Dermis blood vessel endothelial cell (primary cell): ENCODE measurements around the gene EGLN1. TPM values are rescaled to one million over a fixed set of nuclear protein-coding genes. Genes with fewer than 3 reads are reported as not detected.
"Not testable (repeated sequence)": the region's sequence is repeated elsewhere in the genome, so short reads cannot be mapped to it uniquely, and the experiment has no call there.

Experiments
- DNase-seq: peaks from one replicate; pipeline ENCODE4 v3.0.0; 2010
- total RNA-seq: library from RNA; depleted of rRNA; stranded (reverse); fragments of >200 nt; gene quantifications from 2 replicates; pipeline ENCODE4 v1.2.3, GENCODE V29; 2014

The EGLN1 gene
- total RNA-seq = 125 and 129 TPM in 2 replicates

- DNase-seq = peak; percentile 95
Measured at GRCh38 chr1:231421971-231422797, at the start of gene EGLN1. Gene EGLN1, minus strand, starts transcription at chr1:231422287. Its CDS starts 399 bp downstream, at chr1:231421888.

GRCh38 chr1:231471500-231471899 lies 49.4 kb upstream of the EGLN1 start:
- DNase-seq = not testable (repeated sequence)

- DNase-seq = not testable (repeated sequence)
Measured at GRCh38 chr1:231471027-231471426, 48.9 kb upstream of the EGLN1 start.

GRCh38 chr1:231467986-231468385 lies 45.9 kb upstream of the EGLN1 start:
- no peak for DNase-seq

- peak; percentile 47 for DNase-seq
Measured at GRCh38 chr1:231465051-231465450, 43.0 kb upstream of the EGLN1 start.

GRCh38 chr1:231463541-231463940 lies 41.5 kb upstream of the EGLN1 start:
- DNase-seq = no peak

GRCh38 chr1:231460614-231461013 lies 38.5 kb upstream of the EGLN1 start:
- DNase-seq = no peak

- DNase-seq = not testable (repeated sequence)
Measured at GRCh38 chr1:231459438-231459837, 37.4 kb upstream of the EGLN1 start.

- not testable (repeated sequence) for DNase-seq
Measured at GRCh38 chr1:231457956-231458355, 35.9 kb upstream of the EGLN1 start.

GRCh38 chr1:231454133-231454532 lies 32.0 kb upstream of the EGLN1 start:
- not testable (repeated sequence) for DNase-seq

GRCh38 chr1:231446138-231446537 lies 24.1 kb upstream of the EGLN1 start:
- no peak for DNase-seq

GRCh38 chr1:231444059-231444458 lies 22.0 kb upstream of the EGLN1 start:
- DNase-seq = no peak

GRCh38 chr1:231443363-231443762 lies 21.3 kb upstream of the EGLN1 start:
- DNase-seq = no peak

- no peak for DNase-seq
Measured at GRCh38 chr1:231442735-231443134, 20.6 kb upstream of the EGLN1 start.

- no peak for DNase-seq
Measured at GRCh38 chr1:231432996-231433395, 10.9 kb upstream of the EGLN1 start.

- no peak for DNase-seq
Measured at GRCh38 chr1:231431665-231432415, 9.8 kb upstream of the EGLN1 start.

- not testable (repeated sequence) for DNase-seq
Measured at GRCh38 chr1:231430678-231431352, 8.7 kb upstream of the EGLN1 start.

- DNase-seq = no peak
Measured at GRCh38 chr1:231428377-231428776, 6.3 kb upstream of the EGLN1 start.

- DNase-seq = peak; percentile 68
Measured at GRCh38 chr1:231424950-231425805, 3.1 kb upstream of the EGLN1 start.

- no peak for DNase-seq
Measured at GRCh38 chr1:231423648-231424047, 1.6 kb upstream of the EGLN1 start.

GRCh38 chr1:231422798-231423309 lies 767 bp upstream of the EGLN1 start:
- no peak for DNase-seq

- DNase-seq = peak; percentile 69
Measured at GRCh38 chr1:231421546-231421970, 529 bp downstream of the EGLN1 start.
